B cell (primary cell): ENCODE results near the gene DAPK3. TPM values are rescaled to one million over a fixed set of nuclear protein-coding genes. Genes with fewer than 3 reads are reported as not detected.

Experiments
- ATAC-seq: fragments of 200-7000 bp; cut with Tn5 transposase; one replicate; pipeline ENCODE4 v1.10.0; 2021; ENCODE audit warnings: low read depth, mild to moderate bottlenecking, moderate number of reproducible peaks, moderate library complexity
- CTCF ChIA-PET: fragments of 350-600 bp; sonication (Branson Sonifier 250); formaldehyde crosslinking; loops from one replicate; lab custom pipeline; 2021; ENCODE audit warnings: antibody characterized with exemption, inconsistent platforms; lab: Charles Lee
- POLR2A ChIA-PET: fragments of 350-600 bp; sonication (Branson Sonifier 250); formaldehyde crosslinking; loops from one replicate; lab custom pipeline; 2021; ENCODE audit warnings: antibody characterized with exemption; lab: Charles Lee
- DNase-seq: peaks from one replicate; pipeline ENCODE4 v3.0.0; 2013
- H2AFZ ChIP-seq: 2 replicates; pipeline ENCODE4 v1.6.1; 2012; ENCODE audit warnings: mild to moderate bottlenecking, low read depth, low read length; ENCODE audit not compliant: insufficient read depth, poor library complexity, severe bottlenecking
- H3K27ac ChIP-seq, 2 donors: 1 replicate in 1 of 2; 2 replicates in 1 of 2; pipeline ENCODE4 v1.5.1; 2012 to 2013; ENCODE audit warnings: low read length in 2 of 2, mild to moderate bottlenecking in 2 of 2, moderate library complexity in 1 of 2
- H3K27me3 ChIP-seq, 4 experiments: fragments of 200-600 bp in 1 of 4; sonication (generic) in 1 of 4; replicated peaks in 1 of 4; 1 replicate in 2 of 4; 2 replicates in 2 of 4; pipeline versions ENCODE4 v1.6.1 to v1.7.0; 2013 to 2016; ENCODE audit warnings: low read length in 3 of 4, mild to moderate bottlenecking in 2 of 4, mixed read lengths in 1 of 4, moderate library complexity in 1 of 4; ENCODE audit not compliant: insufficient read depth in 4 of 4, control insufficient read depth in 3 of 4; ENCODE audit errors: control extremely low read depth in 1 of 4
- H3K36me3 ChIP-seq, 2 experiments: replicated peaks in 1 of 2; 1 replicate in 1 of 2; 2 replicates in 1 of 2; pipeline versions ENCODE4 v1.6.1 to v1.7.1; 2013; ENCODE audit warnings: low read length in 1 of 2; ENCODE audit not compliant: insufficient read depth in 2 of 2, control insufficient read depth in 1 of 2; ENCODE audit errors: control extremely low read depth in 1 of 2, extremely low read depth in 1 of 2
- H3K4me1 ChIP-seq, 2 donors: fragments of 200-600 bp in 1 of 2; sonication (generic) in 1 of 2; 1 replicate in 1 of 2; 2 replicates in 1 of 2; pipeline versions ENCODE4 v1.5.1 to v1.6.1; 2013 to 2017; ENCODE audit warnings: low read length in 2 of 2; ENCODE audit not compliant: control insufficient read depth in 2 of 2, insufficient read depth in 2 of 2
- H3K4me2 ChIP-seq: replicated peaks from 2 replicates; pipeline ENCODE3; 2012; ENCODE audit warnings: mild to moderate bottlenecking, low read depth, low read length; ENCODE audit not compliant: poor library complexity, severe bottlenecking
- H3K4me3 ChIP-seq, 5 experiments: fragments of 200-600 bp in 1 of 5; sonication (generic) in 1 of 5; 1 replicate in 3 of 5; 2 replicates in 2 of 5; pipeline versions ENCODE4 v1.5.1 to v1.7.0; 2011 to 2016; ENCODE audit warnings: low read length in 4 of 5, mild to moderate bottlenecking in 4 of 5, low read depth in 2 of 5, control low read depth in 1 of 5, moderate library complexity in 1 of 5; ENCODE audit not compliant: insufficient read depth in 1 of 5; ENCODE audit errors: control extremely low read depth in 1 of 5, extremely low read depth in 1 of 5
- H3K79me2 ChIP-seq: fragments of 200-600 bp; sonication (generic); one replicate; pipeline ENCODE4 v1.6.0; 2016; ENCODE audit warnings: low read length; ENCODE audit not compliant: control insufficient read depth, insufficient read depth
- H3K9ac ChIP-seq: fragments of 200-600 bp; sonication (generic); 2 replicates; pipeline ENCODE4 v1.6.1; 2017; ENCODE audit warnings: mild to moderate bottlenecking, low read length, moderate library complexity
- H3K9me3 ChIP-seq, 3 donors: one replicate each; pipeline versions ENCODE4 v1.6.1 to v1.7.1; 2013; ENCODE audit warnings: low read length in 2 of 3; ENCODE audit not compliant: control insufficient read depth in 2 of 3, insufficient read depth in 1 of 3; ENCODE audit errors: control extremely low read depth in 1 of 3
- H4K20me1 ChIP-seq: 2 replicates; pipeline ENCODE4 v1.6.0; 2012; ENCODE audit warnings: mild to moderate bottlenecking, low read length; ENCODE audit not compliant: insufficient read depth, control insufficient read depth, poor library complexity, severe bottlenecking
- H3K27ac Mint-ChIP-seq: one replicate; pipeline ENCODE4 v1.8.0; 2021; ENCODE audit warnings: mixed read lengths
- H3K27me3 Mint-ChIP-seq: one replicate; pipeline ENCODE4 v1.8.0; 2021; ENCODE audit warnings: mixed read lengths
- H3K4me1 Mint-ChIP-seq: one replicate; pipeline ENCODE4 v1.8.0; 2021; ENCODE audit warnings: mixed read lengths
- H3K4me3 Mint-ChIP-seq: one replicate; pipeline ENCODE4 v1.8.0; 2021; ENCODE audit warnings: mixed read lengths
- H3K9me3 Mint-ChIP-seq: one replicate; pipeline ENCODE4 v1.8.0; 2022; ENCODE audit warnings: mixed read lengths; ENCODE audit not compliant: insufficient read depth
- CTCF ChIP-seq: fragments of 200-600 bp; IDR thresholded peaks from one replicate; pipeline ENCODE4 v1.8.0; 2022; ENCODE audit warnings: antibody characterized with exemption, mild to moderate bottlenecking
- EZH2 ChIP-seq: IDR thresholded peaks from 2 replicates; pipeline ENCODE4 v1.6.1; 2012; ENCODE audit warnings: borderline replicate concordance, low read depth, mild to moderate bottlenecking, moderate library complexity, low read length; ENCODE audit not compliant: insufficient read depth, poor library complexity, severe bottlenecking
- WGBS: methylation state at CpG from one replicate; pipeline ENCODE4 v1.1.5; 2013; ENCODE audit warnings: missing lambda C conversion rate; ENCODE audit not compliant: insufficient coverage; 5-methylcytosine and 5-hydroxymethylcytosine counted together
- intact Hi-C: fragments of 100-400 bp; cut with micrococcal nuclease; formaldehyde crosslinking; loops from one replicate; pipeline ENCODE4 v1.10.0; 2022
- polyA plus RNA-seq: library from polyadenylated mRNA; depleted of rRNA; stranded (reverse); fragments of >200 nt; gene quantifications from 2 replicates; pipeline ENCODE4 v1.2.3, GENCODE V29; 2012
- total RNA-seq, 2 donors: library from RNA; stranded (reverse); fragments of 120-200 nt in 1 of 2; gene quantifications; 1 replicate in 1 of 2; 2 replicates in 1 of 2; pipeline versions ENCODE4 v1.2.3 to v1.2.4, GENCODE V29; 2013 to 2022

Gene DAPK3
- total and polyA plus RNA-seq, 2 donors (not counting 1 experiment from before 2014, with no cell fraction given): 32.6 to 47.4 TPM

DNA sequence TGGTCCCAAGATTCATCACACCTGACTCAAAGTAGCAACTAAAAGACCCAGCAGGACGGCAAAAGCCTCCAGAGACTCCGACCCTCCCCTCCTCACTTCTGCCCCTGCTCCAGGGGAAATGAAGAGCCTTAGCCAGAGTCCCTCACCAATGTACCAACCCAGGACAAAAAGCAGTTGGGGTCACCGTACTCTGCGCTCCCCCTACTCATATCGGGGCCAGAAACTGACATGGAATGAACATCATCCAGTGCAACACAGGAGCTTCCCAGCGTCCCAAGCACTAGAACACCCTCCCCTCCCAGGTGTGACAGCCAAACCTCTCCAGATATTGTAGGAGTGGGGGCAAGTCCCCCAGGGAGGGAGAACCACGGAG lies 12.6 kb upstream of the DAPK3 start:
- peaks cover 57% of the 10 kb centered on the region for H3K4me1 Mint-ChIP-seq
- peak overlapping the region; percentile 98 for H3K4me3 Mint-ChIP-seq
- 76% methylated on average over 6 of the region's 7 CpGs for WGBS
- no peak for TF ChIP-seq CTCF
- no peak for TF ChIP-seq EZH2
- Histone ChIP-seq H3K27me3 (no peaks in the 10 kb centered on the region), H3K36me3 (peaks cover 3 to 58% of the 10 kb centered on the region in 2 experiments), H2AFZ (no peak overlapping the region), H3K9ac (peak overlapping the region; percentile 80), H4K20me1 (peaks cover 67% of the 10 kb centered on the region), H3K4me1 (peaks cover 34 to 47% of the 10 kb centered on the region in 2 donors), H3K4me2 (peak overlapping the region; percentile 76), H3K4me3 (peak overlapping the region in 2 of 5 experiments; percentile 75 to 93), H3K27ac (peak overlapping the region; percentile 78 to 90), H3K9me3 (peaks cover 0 to 7% (median 0%) of the 10 kb centered on the region in 3 donors), H3K79me2 (peaks cover 43% of the 10 kb centered on the region)
- no peaks in the 10 kb centered on the region for H3K9me3 Mint-ChIP-seq
- H3K27me3 Mint-ChIP-seq: no peaks in the 10 kb centered on the region
- CTCF ChIA-PET: interaction anchor here (1.1 to 3.0 kb wide), 4 partner anchors 12 to 218 kb away, joined by 3 to 45 read pairs (median 14); partner anchors contain the start of gene DAPK3
- intact Hi-C loops: no loop called here
- DNase-seq (no peak), ATAC-seq (no peak)
- POLR2A ChIA-PET: interaction anchor here (0.6 to 2.7 kb wide), 3 partner anchors 11 to 589 kb away, joined by 3 to 13 read pairs (median 5); partner anchors contain the start of gene PIAS4
- peak overlapping the region; percentile 97 for H3K27ac Mint-ChIP-seq
